ENCODE data around the gene KRTAP10-7.
"Not testable (repeated sequence)": the region's sequence is repeated elsewhere in the genome, so short reads cannot be mapped to it uniquely, and the experiment has no call there.

KRTAP10-7 gene

DNA sequence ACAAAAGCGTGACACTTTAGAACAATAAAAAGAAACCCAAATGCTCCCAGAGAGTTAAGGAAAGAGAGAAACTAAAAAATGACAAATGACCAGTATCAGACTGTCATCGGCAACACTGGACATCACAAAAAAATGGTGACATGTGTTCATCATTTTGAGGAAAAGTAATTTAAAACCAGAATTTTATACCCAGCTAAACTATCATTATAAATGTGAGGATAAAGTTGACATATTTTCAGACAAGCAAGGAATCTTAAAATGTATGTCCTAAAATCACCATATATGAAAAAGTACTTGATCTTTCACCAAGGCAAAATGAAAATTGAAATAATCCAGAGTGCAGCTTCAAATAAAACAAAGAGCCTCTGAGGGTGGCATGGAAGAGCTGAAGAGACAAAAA is 44.5 kb downstream of the KRTAP10-7 start:
- Histone ChIP-seq H3K4me1 (ENCODE audit: control insufficient read depth, insufficient read depth, low read length) (no peaks in the 10 kb centered on the region), H3K9me3 (ENCODE audit: control insufficient read depth, low read length) (peaks cover 32% of the 10 kb centered on the region), H3K4me3 (ENCODE audit: low read length) (no peak overlapping the region), H3K27me3 (replicated peaks; ENCODE audit: control insufficient read depth, insufficient read depth, low read length) (no peaks in the 10 kb centered on the region), H3K36me3 (ENCODE audit: control insufficient read depth, insufficient read depth, low read length, severe bottlenecking) (no peaks in the 10 kb centered on the region), H3K9ac (ENCODE audit: low read length) (no peak overlapping the region)
- no peak for DNase-seq (ENCODE audit: low read depth)

DNA sequence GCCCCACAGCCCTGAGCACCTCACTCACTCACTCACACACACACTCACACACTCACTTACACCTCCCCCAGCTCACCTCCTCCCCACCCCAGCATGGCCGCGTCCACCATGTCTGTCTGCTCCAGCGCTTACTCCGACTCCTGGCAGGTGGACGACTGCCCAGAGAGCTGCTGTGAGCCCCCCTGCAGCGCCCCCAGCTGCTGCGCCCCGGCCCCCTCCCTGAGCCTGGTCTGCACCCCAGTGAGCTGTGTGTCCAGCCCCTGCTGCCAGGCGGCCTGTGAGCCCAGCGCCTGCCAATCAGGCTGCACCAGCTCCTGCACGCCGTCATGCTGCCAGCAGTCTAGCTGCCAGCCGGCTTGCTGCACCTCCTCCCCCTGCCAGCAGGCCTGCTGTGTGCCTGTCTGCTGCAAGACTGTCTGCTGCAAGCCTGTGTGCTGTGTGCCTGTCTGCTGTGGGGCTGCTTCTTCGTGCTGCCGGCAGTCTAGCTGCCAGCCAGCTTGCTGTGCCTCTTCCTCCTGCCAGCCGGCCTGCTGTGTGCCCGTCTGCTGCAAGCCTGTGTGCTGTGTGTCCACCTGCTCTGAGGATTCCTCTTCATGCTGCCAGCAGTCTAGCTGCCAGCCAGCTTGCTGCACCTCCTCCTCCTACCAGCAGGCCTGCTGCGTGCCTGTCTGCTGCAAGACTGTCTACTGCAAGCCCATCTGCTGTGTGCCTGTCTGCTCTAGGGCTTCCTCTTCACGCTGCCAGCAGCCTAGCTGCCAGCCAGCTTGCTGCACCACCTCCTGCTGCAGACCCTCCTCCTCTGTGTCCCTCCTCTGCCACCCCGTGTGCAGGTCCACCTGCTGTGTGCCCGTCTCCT is 46.2 kb downstream of the KRTAP10-7 start, which contains the start of gene KRTAP10-11:
KRTAP10-11 (plus strand) TSS at position 49 of the 856 bp plus-strand sequence; CDS start at position 94, 45 bp downstream.
- H3K9me3 ChIP-seq (ENCODE audit: control insufficient read depth, low read length): peaks cover 24% of the 10 kb centered on the region
- H3K4me1 ChIP-seq (ENCODE audit: control insufficient read depth, insufficient read depth, low read length); H3K9ac ChIP-seq (ENCODE audit: low read length); H3K4me3 ChIP-seq (ENCODE audit: low read length); H3K36me3 ChIP-seq (ENCODE audit: control insufficient read depth, insufficient read depth, low read length, severe bottlenecking); DNase-seq (ENCODE audit: low read depth); H3K27me3 ChIP-seq (replicated peaks; ENCODE audit: control insufficient read depth, insufficient read depth, low read length): not testable (repeated sequence)

- H3K36me3 ChIP-seq (ENCODE audit: control insufficient read depth, insufficient read depth, low read length, severe bottlenecking): no peaks in the 10 kb centered on the region
- peaks cover 22% of the 10 kb centered on the region for H3K9me3 ChIP-seq (ENCODE audit: control insufficient read depth, low read length)
- no peak overlapping the region for H3K9ac ChIP-seq (ENCODE audit: low read length)
- no peaks in the 10 kb centered on the region for H3K4me1 ChIP-seq (ENCODE audit: control insufficient read depth, insufficient read depth, low read length)
- no peaks in the 10 kb centered on the region for H3K27me3 ChIP-seq (replicated peaks; ENCODE audit: control insufficient read depth, insufficient read depth, low read length)
- no peak overlapping the region for H3K4me3 ChIP-seq (ENCODE audit: low read length)
- no peak for DNase-seq (ENCODE audit: low read depth)
Measured at GRCh38 chr21:44647222-44647552, 46.8 kb downstream of the KRTAP10-7 start.

GRCh38 chr21:44648557-44649311 is 48.3 kb downstream of the KRTAP10-7 start:
- DNase-seq (ENCODE audit: low read depth): no peak
- Histone ChIP-seq H3K4me3 (ENCODE audit: low read length) (no peak overlapping the region), H3K9ac (ENCODE audit: low read length) (no peak overlapping the region), H3K36me3 (ENCODE audit: control insufficient read depth, insufficient read depth, low read length, severe bottlenecking) (no peaks in the 10 kb centered on the region), H3K4me1 (ENCODE audit: control insufficient read depth, insufficient read depth, low read length) (no peaks in the 10 kb centered on the region), H3K27me3 (replicated peaks; ENCODE audit: control insufficient read depth, insufficient read depth, low read length) (no peaks in the 10 kb centered on the region), H3K9me3 (ENCODE audit: control insufficient read depth, low read length) (peaks cover 14% of the 10 kb centered on the region)

DNA sequence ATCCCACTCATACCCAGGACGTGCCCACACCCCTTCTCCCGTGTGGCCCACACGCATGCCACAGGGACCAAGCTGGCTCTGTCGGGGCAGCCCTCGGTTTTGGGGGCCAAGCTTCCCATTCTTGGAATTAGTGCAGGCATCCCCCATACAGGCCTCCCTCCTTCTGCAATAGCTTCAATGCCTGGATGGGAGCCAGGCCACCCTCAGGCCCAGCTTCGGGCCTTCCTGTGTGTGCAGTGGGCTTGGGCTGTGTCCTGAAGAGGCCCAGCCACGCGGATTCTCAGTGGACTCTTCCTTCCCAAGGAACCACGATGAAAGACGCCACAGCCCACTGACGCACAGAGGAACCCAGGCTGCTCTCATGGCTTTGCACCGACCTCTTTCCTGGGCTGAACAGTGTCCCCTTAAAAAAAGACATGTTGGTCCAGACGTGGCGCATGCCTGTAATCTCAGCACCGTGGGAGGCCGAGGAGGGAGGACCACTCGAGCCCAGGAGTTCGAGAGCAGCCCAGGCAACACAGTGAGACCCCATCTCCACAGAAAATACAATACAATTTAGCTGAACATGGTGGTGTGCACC is 49.2 kb downstream of the KRTAP10-7 start:
- Histone ChIP-seq H3K4me3 (ENCODE audit: low read length) (no peak overlapping the region), H3K9me3 (ENCODE audit: control insufficient read depth, low read length) (peaks cover 5% of the 10 kb centered on the region), H3K36me3 (ENCODE audit: control insufficient read depth, insufficient read depth, low read length, severe bottlenecking) (no peaks in the 10 kb centered on the region), H3K4me1 (ENCODE audit: control insufficient read depth, insufficient read depth, low read length) (no peaks in the 10 kb centered on the region), H3K27me3 (replicated peaks; ENCODE audit: control insufficient read depth, insufficient read depth, low read length) (no peaks in the 10 kb centered on the region), H3K9ac (ENCODE audit: low read length) (no peak overlapping the region)
- no peak for DNase-seq (ENCODE audit: low read depth)

DNA sequence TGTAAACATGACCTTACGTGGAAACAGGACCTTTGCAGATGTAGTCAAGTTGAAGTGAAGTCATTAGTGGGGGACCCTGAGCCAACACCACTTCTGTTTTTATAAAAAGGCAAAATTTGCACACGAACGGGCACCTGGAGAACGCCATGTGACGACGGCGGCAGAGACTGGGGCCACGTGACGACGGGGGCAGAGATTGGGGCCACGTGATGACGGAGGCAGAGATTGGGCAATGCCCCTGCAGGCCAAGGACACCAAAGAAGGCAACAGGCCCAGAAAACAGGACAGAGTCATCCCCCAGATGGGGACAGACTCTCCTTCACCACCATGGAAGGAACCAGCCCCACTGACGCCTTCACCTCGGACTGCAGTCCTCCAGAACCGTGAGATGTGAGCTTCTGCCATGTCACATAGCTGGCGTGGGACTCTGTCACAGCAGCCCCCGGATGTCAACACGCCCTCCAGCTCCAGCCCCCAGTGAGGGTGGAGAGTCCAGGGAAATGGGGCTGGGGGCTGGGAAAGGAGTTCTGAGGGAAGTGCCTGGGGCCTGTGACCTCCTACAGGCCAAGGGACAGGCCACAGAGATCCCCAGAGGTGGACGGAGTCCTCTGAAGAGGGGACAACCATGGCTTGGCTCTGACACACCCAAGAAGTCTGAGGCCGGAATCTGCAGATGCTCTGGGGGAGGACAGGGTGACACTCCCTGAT is 50.0 kb downstream of the KRTAP10-7 start:
- Histone ChIP-seq H3K4me1 (ENCODE audit: control insufficient read depth, insufficient read depth, low read length) (no peaks in the 10 kb centered on the region), H3K9ac (ENCODE audit: low read length) (no peak overlapping the region)

GRCh38 chr21:44650973-44651675 is 50.7 kb downstream of the KRTAP10-7 start:
- no peak for DNase-seq (ENCODE audit: low read depth)
- no peaks in the 10 kb centered on the region for H3K27me3 ChIP-seq (replicated peaks; ENCODE audit: control insufficient read depth, insufficient read depth, low read length)
- no peaks in the 10 kb centered on the region for H3K4me1 ChIP-seq (ENCODE audit: control insufficient read depth, insufficient read depth, low read length)
- H3K4me3 ChIP-seq (ENCODE audit: low read length): no peak overlapping the region
- peaks cover 7% of the 10 kb centered on the region for H3K9me3 ChIP-seq (ENCODE audit: control insufficient read depth, low read length)
- H3K36me3 ChIP-seq (ENCODE audit: control insufficient read depth, insufficient read depth, low read length, severe bottlenecking): no peaks in the 10 kb centered on the region
- no peak overlapping the region for H3K9ac ChIP-seq (ENCODE audit: low read length)

More for the DNA sequence above, 50.0 kb downstream of the KRTAP10-7 start:
- H3K36me3 ChIP-seq (ENCODE audit: control insufficient read depth, insufficient read depth, low read length, severe bottlenecking): no peaks in the 10 kb centered on the region
- H3K27me3 ChIP-seq (replicated peaks; ENCODE audit: control insufficient read depth, insufficient read depth, low read length): no peaks in the 10 kb centered on the region
- H3K4me3 ChIP-seq (ENCODE audit: low read length): no peak overlapping the region
- H3K9me3 ChIP-seq (ENCODE audit: control insufficient read depth, low read length): no peaks in the 10 kb centered on the region
- DNase-seq (ENCODE audit: low read depth): no peak
